ENCODE measurements around the gene MEI4. TPM values are rescaled to one million over a fixed set of nuclear protein-coding genes. Genes with fewer than 3 reads are reported as not detected.
"Not testable (repeated sequence)": the region's sequence is repeated elsewhere in the genome, so short reads cannot be mapped to it uniquely, and the experiment has no call there.

The MEI4 gene
- total and polyA plus RNA-seq, 2 of the 4 experiments (the other 2 are of a cell fraction) = not detected

- Histone ChIP-seq H3K4me3 (ENCODE audit: insufficient read depth, low read depth, low read length) (no peak overlapping the region), H3K23ac (ENCODE audit: low read depth, low read length) (no peak overlapping the region), H4K91ac (ENCODE audit: insufficient read depth, low read depth, low read length) (no peak overlapping the region), H2AFZ (replicated peaks; ENCODE audit: low read length, poor library complexity) (no peak overlapping the region), H3K9me1 (ENCODE audit: insufficient read depth, low read length) (no peaks in the 10 kb centered on the region), H2BK120ac (ENCODE audit: low read depth, low read length) (no peak overlapping the region), H2AK5ac (ENCODE audit: low read depth, low read length) (no peak overlapping the region), H4K5ac (ENCODE audit: low read depth, low read length) (no peak overlapping the region), H3K27ac (ENCODE audit: insufficient read depth, low read length) (no peak overlapping the region), H3K56ac (ENCODE audit: extremely low read depth, insufficient read depth, low read length) (no peak overlapping the region), H4K8ac (ENCODE audit: low read depth in 2 of 2, low read length in 2 of 2) (no peak overlapping the region), H3K18ac (ENCODE audit: low read depth, low read length) (no peak overlapping the region), H3K9me3 (ENCODE audit: control insufficient read depth, insufficient read depth, low read length) (0 out of 2 replicates have a peak, but pooled peaks cover 3% of the 10 kb centered on the region), H3K4me2 (ENCODE audit: low read depth, low read length) (no peak overlapping the region), H3K4ac (ENCODE audit: low read depth, low read length) (no peak overlapping the region), H3K4me1 (ENCODE audit: control insufficient read depth, insufficient read depth, low read length) (no peaks in the 10 kb centered on the region), H3K14ac (replicated peaks; ENCODE audit: low read depth, low read length) (no peak overlapping the region), H3K36me3 (ENCODE audit: control insufficient read depth, insufficient read depth, low read length) (no peaks in the 10 kb centered on the region), H2AK9ac (replicated peaks; ENCODE audit: low read depth, low read length, poor library complexity) (no peak overlapping the region), H2BK15ac (ENCODE audit: low read depth, low read length) (no peak overlapping the region), H2BK20ac (ENCODE audit: low read depth, low read length) (no peak overlapping the region), H3K27me3 (ENCODE audit: control insufficient read depth, insufficient read depth, low read length) (no peaks in the 10 kb centered on the region), H3K9ac (ENCODE audit: low read depth, low read length) (no peak overlapping the region), H4K20me1 (ENCODE audit: insufficient read depth, low read length) (no peaks in the 10 kb centered on the region), H2BK5ac (ENCODE audit: low read depth, low read length, poor library complexity, severe bottlenecking) (no peak overlapping the region), H3K79me1 (ENCODE audit: low read depth in 1 of 2, low read length in 2 of 2) (no peaks in the 10 kb centered on the region)
- ATAC-seq (ENCODE audit: low read depth) = no peak
- intact Hi-C loops (cut with micrococcal nuclease) = no loop called here
- dilution Hi-C loops (cut with HindIII; ENCODE audit: low sequenced_read_pairs, unreplicated experiment) = no loop called here
- no peak for DNase-seq
- in situ Hi-C loops (cut with MboI; ENCODE audit: low sequenced_read_pairs) = no loop called here
- TF ChIP-seq MXI1 (IDR thresholded peaks at IDR 0.05; ENCODE audit: borderline replicate concordance, low read depth, low read length) (no peak), MAZ (IDR thresholded peaks at IDR 0.05; ENCODE audit: borderline replicate concordance, low read depth, low read length) (no peak), POLR2A (IDR thresholded peaks at IDR 0.05; ENCODE audit: low read depth, low read length) (no peak), MAFK (IDR thresholded peaks at IDR 0.05; ENCODE audit: low read depth, low read length) (0 out of 2 replicates have a peak, but pooled peaks have one; percentile 30)
- BruUV-seq (replicated peaks) = no TSS peak
- POLR2A ChIA-PET (ENCODE audit: unreplicated experiment) = no interaction called here
- CTCF ChIA-PET = no interaction called here
Measured at GRCh38 chr6:77829736-77830135, 176.9 kb downstream of the MEI4 start.

DNA sequence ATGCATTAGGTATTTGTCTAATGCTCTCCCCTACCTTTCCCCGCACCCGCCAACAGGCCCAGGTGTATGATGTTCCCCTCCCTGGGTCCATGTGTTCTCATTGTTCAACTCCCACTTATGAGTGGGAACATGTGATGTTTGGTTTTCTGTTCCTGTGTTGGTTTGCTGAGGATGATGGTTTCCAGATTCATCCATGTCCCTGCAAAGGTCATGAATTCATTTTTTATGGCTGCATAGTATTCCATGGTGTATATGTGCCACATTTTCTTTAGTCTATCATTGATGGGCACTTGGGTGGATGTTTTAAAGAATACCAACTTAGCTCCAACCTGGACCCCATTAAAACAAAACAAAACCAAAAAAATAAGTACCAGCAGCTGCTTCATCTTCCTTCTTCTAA, 180.9 kb downstream of the MEI4 start:
- H2AK5ac ChIP-seq (ENCODE audit: low read depth, low read length); ATAC-seq (ENCODE audit: low read depth); H2BK120ac ChIP-seq (ENCODE audit: low read depth, low read length); H2BK5ac ChIP-seq (ENCODE audit: low read depth, low read length, poor library complexity, severe bottlenecking); H2BK20ac ChIP-seq (ENCODE audit: low read depth, low read length); BruUV-seq (replicated peaks); H3K56ac ChIP-seq (ENCODE audit: extremely low read depth, insufficient read depth, low read length); H3K9me3 ChIP-seq (ENCODE audit: control insufficient read depth, insufficient read depth, low read length); H3K18ac ChIP-seq (ENCODE audit: low read depth, low read length); DNase-seq; H4K8ac ChIP-seq (ENCODE audit: low read depth in 2 of 2, low read length in 2 of 2); H3K23ac ChIP-seq (ENCODE audit: low read depth, low read length); H3K4ac ChIP-seq (ENCODE audit: low read depth, low read length); H2AFZ ChIP-seq (replicated peaks; ENCODE audit: low read length, poor library complexity); H4K91ac ChIP-seq (ENCODE audit: insufficient read depth, low read depth, low read length); H2AK9ac ChIP-seq (replicated peaks; ENCODE audit: low read depth, low read length, poor library complexity); dilution Hi-C loops (cut with HindIII; ENCODE audit: low sequenced_read_pairs, unreplicated experiment); H3K14ac ChIP-seq (replicated peaks; ENCODE audit: low read depth, low read length); H3K79me1 ChIP-seq (ENCODE audit: low read depth in 1 of 2, low read length in 2 of 2); in situ Hi-C loops (cut with MboI; ENCODE audit: low sequenced_read_pairs); H3K4me2 ChIP-seq (ENCODE audit: low read depth, low read length); H3K27me3 ChIP-seq (ENCODE audit: control insufficient read depth, insufficient read depth, low read length); CTCF ChIA-PET; H4K5ac ChIP-seq (ENCODE audit: low read depth, low read length); H2BK15ac ChIP-seq (ENCODE audit: low read depth, low read length); POLR2A ChIA-PET (ENCODE audit: unreplicated experiment); H3K9ac ChIP-seq (ENCODE audit: low read depth, low read length); H4K20me1 ChIP-seq (ENCODE audit: insufficient read depth, low read length); H3K36me3 ChIP-seq (ENCODE audit: control insufficient read depth, insufficient read depth, low read length); H3K27ac ChIP-seq (ENCODE audit: insufficient read depth, low read length); H3K4me1 ChIP-seq (ENCODE audit: control insufficient read depth, insufficient read depth, low read length); H3K4me3 ChIP-seq (ENCODE audit: insufficient read depth, low read depth, low read length); H3K9me1 ChIP-seq (ENCODE audit: insufficient read depth, low read length); intact Hi-C loops (cut with micrococcal nuclease): not testable (repeated sequence)
- WGBS, 2 experiments (ENCODE audit: extremely low coverage in 2 of 2, insufficient read length in 1 of 2) = no CpG with 5 or more reads among the region's 2 CpGs
